RWPE1 (cell line): Measurements from ENCODE around the gene CEBPB.
"Not testable (repeated sequence)": the region's sequence is repeated elsewhere in the genome, so short reads cannot be mapped to it uniquely, and the experiment has no call there.

Experiments used
- CTCF ChIA-PET: fragments of 350-600 bp; sonication (Branson Sonifier 250); formaldehyde crosslinking; extraction: SDS; loops from one replicate; lab custom pipeline; 2021; lab: Yijun Ruan, JAX
- POLR2A ChIA-PET: fragments of 400-600 bp; formaldehyde crosslinking; extraction: SDS; loops from one replicate; lab custom pipeline; 2020; ENCODE audit warnings: antibody characterized with exemption; ENCODE audit not compliant: low non-redundant PET; lab: Yijun Ruan, JAX
- DNase-seq: peaks from one replicate; pipeline ENCODE4 v3.0.0; 2012; ENCODE audit warnings: low spot score
- H3K27ac ChIP-seq: fragments of 450-650 bp; 2 replicates; pipeline ENCODE4 v1.5.1; 2017
- TF ChIP-seq, protein P1 (sequence below): fragments of 450-650 bp; conservative IDR thresholded peaks from 2 replicates; pipeline ENCODE4 v1.5.1; 2017; ENCODE audit warnings: low read depth, mild to moderate bottlenecking

Gene CEBPB

GRCh38 chr20:50202677-50203076 lies 12.0 kb downstream of the CEBPB start:
- DNase-seq = no peak
- TF ChIP-seq, protein P1, sequence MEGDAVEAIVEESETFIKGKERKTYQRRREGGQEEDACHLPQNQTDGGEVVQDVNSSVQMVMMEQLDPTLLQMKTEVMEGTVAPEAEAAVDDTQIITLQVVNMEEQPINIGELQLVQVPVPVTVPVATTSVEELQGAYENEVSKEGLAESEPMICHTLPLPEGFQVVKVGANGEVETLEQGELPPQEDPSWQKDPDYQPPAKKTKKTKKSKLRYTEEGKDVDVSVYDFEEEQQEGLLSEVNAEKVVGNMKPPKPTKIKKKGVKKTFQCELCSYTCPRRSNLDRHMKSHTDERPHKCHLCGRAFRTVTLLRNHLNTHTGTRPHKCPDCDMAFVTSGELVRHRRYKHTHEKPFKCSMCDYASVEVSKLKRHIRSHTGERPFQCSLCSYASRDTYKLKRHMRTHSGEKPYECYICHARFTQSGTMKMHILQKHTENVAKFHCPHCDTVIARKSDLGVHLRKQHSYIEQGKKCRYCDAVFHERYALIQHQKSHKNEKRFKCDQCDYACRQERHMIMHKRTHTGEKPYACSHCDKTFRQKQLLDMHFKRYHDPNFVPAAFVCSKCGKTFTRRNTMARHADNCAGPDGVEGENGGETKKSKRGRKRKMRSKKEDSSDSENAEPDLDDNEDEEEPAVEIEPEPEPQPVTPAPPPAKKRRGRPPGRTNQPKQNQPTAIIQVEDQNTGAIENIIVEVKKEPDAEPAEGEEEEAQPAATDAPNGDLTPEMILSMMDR = no peak
- POLR2A ChIA-PET = no interaction called here
- no peak overlapping the region for H3K27ac ChIP-seq
- CTCF ChIA-PET = interaction anchor here (0.5 to 1.0 kb wide), 2 partner anchors 262 to 528 kb away, joined by 4 to 5 read pairs; no protein-coding TSS in a partner anchor

GRCh38 chr20:50203951-50204937 lies 13.6 kb downstream of the CEBPB start:
- CTCF ChIA-PET = interaction anchor here (0.5 kb wide), 2 partner anchors 519 to 1876 kb away, joined by 3 to 4 read pairs; no protein-coding TSS in a partner anchor

DNA sequence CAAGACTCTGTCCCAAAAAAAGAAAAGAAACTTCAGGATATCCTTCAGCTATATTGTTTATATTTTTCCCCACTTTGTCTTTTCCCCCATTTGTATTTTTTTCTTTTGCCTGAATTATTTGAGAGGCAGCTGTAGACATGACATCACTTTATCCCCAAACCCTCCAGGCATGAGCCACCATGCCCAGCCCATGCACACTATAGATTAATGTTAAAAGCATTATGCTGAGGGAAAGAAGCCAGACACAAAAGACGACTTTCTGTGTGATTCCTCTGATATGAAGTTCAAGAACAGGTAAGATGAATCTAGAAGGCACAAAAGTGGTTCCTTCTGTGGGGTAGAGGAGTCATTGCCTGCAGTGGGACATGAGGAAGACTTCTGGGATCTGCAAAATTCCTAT lies 16.4 kb downstream of the CEBPB start:
- no peak overlapping the region for H3K27ac ChIP-seq
- POLR2A ChIA-PET = interaction anchor here (0.5 kb wide), 2 partner anchors 22 to 412 kb away, joined by 3 to 4 read pairs; no protein-coding TSS in a partner anchor
- TF ChIP-seq, protein P1 = no peak
- no peak for DNase-seq
- CTCF ChIA-PET = no interaction called here

More at GRCh38 chr20:50203951-50204937, 13.6 kb downstream of the CEBPB start:
- H3K27ac ChIP-seq = no peak overlapping the region
- POLR2A ChIA-PET = no interaction called here
- TF ChIP-seq, protein P1 = no peak
- DNase-seq = no peak

GRCh38 chr20:50208085-50208491 lies 17.5 kb downstream of the CEBPB start:
- DNase-seq = no peak
- TF ChIP-seq, protein P1 = no peak
- ChIA-PET CTCF (interaction anchor here (0.6 to 0.9 kb wide), 3 partner anchors 14 to 66 kb away, joined by 3 to 5 read pairs (median 4); no protein-coding TSS in a partner anchor), POLR2A (no interaction called here)
- no peak overlapping the region for H3K27ac ChIP-seq

GRCh38 chr20:50208815-50209214 lies 18.2 kb downstream of the CEBPB start:
- DNase-seq, H3K27ac ChIP-seq, POLR2A ChIA-PET: not testable (repeated sequence)
- CTCF ChIA-PET = interaction anchor here (0.9 kb wide), 1 partner anchor 25 kb away, joined by 5 read pairs; no protein-coding TSS in a partner anchor

DNA sequence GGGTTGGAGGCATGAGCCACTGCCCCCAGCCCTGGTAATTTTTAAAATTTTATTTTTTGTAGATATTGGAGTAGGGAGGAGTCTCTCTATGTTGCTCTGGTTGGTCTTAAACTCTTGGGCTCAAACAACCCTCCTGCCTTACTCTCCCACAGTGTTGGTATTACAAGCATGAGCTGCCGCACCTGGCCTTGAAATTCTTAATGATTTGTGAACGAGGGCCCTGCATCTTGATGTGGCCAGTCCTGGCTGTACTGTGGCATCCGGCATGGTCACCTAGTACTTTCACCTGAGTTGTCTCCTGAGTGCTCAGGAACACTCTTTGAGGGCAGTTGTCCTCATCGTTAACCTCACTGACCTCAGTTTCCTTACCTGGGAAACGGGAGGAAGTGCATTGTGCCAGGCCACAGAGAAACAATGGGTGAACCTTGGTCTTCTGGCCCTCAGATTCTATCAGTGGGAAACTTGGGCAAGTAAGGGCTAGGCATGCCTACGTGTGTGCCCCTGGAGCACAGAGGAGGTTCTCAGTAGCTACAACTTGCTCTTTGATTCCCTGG lies 19.5 kb downstream of the CEBPB start:
- CTCF ChIA-PET = interaction anchor here (0.6 kb wide), 1 partner anchor 76 kb away, joined by 3 read pairs; no protein-coding TSS in a partner anchor
- no peak overlapping the region for H3K27ac ChIP-seq
- POLR2A ChIA-PET = no interaction called here
- DNase-seq = no peak
- TF ChIP-seq, protein P1 = no peak
